ENCODE results near the gene ZGPAT. TPM values are rescaled to one million over a fixed set of nuclear protein-coding genes. Genes with fewer than 3 reads are reported as not detected.

ZGPAT gene
- total RNA-seq, 1 experiment from 2014 or later = 35.8 TPM

- TF ChIP-seq CTCF (IDR thresholded peaks at IDR 0.05) (no peak), TCF7L2 (IDR thresholded peaks at IDR 0.05; ENCODE audit: low read depth, low read length) (no peak), SIN3A (IDR thresholded peaks at IDR 0.05; ENCODE audit: borderline replicate concordance, insufficient read depth, low read depth, low read length) (no peak), POLR2AphosphoS5 (IDR thresholded peaks at IDR 0.05; ENCODE audit: low read depth, low read length) (no peak)
- TF ChIP-seq, protein P1, sequence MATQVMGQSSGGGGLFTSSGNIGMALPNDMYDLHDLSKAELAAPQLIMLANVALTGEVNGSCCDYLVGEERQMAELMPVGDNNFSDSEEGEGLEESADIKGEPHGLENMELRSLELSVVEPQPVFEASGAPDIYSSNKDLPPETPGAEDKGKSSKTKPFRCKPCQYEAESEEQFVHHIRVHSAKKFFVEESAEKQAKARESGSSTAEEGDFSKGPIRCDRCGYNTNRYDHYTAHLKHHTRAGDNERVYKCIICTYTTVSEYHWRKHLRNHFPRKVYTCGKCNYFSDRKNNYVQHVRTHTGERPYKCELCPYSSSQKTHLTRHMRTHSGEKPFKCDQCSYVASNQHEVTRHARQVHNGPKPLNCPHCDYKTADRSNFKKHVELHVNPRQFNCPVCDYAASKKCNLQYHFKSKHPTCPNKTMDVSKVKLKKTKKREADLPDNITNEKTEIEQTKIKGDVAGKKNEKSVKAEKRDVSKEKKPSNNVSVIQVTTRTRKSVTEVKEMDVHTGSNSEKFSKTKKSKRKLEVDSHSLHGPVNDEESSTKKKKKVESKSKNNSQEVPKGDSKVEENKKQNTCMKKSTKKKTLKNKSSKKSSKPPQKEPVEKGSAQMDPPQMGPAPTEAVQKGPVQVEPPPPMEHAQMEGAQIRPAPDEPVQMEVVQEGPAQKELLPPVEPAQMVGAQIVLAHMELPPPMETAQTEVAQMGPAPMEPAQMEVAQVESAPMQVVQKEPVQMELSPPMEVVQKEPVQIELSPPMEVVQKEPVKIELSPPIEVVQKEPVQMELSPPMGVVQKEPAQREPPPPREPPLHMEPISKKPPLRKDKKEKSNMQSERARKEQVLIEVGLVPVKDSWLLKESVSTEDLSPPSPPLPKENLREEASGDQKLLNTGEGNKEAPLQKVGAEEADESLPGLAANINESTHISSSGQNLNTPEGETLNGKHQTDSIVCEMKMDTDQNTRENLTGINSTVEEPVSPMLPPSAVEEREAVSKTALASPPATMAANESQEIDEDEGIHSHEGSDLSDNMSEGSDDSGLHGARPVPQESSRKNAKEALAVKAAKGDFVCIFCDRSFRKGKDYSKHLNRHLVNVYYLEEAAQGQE (IDR thresholded peaks at IDR 0.05; ENCODE audit: insufficient read depth in 1 of 2, low read depth in 2 of 2, low read length in 1 of 2) = no peak
- no TSS peak for BruUV-seq (replicated peaks)
- ATAC-seq (no peak), DNase-seq (ENCODE audit: low read depth, low spot score) (no peak)
- ChIA-PET POLR2A (no interaction called here), CTCF (interaction anchor here (0.6 kb wide), 1 partner anchor 17 kb away, joined by 3 read pairs; no protein-coding TSS in a partner anchor)
- no peak overlapping the region for H3K4me3 ChIP-seq (ENCODE audit: low read depth in 2 of 2, low read length in 2 of 2)
- intact Hi-C loops (cut with micrococcal nuclease; ENCODE audit: unreplicated experiment) = no loop called here
- in situ Hi-C loops (cut with HindIII; ENCODE audit: low pct_unique_long_range_greater_than_20kb, low sequenced_read_pairs) = no loop called here
- H3K36me3 ChIP-seq (ENCODE audit: control insufficient read depth, insufficient read depth, low read length) = no peaks in the 10 kb centered on the region
- no peaks in the 10 kb centered on the region for H3K27me3 ChIP-seq (ENCODE audit: control insufficient read depth, insufficient read depth, low read length)
- H3K27ac ChIP-seq (ENCODE audit: low read length) = no peak overlapping the region
- no peaks in the 10 kb centered on the region for H3K4me1 ChIP-seq (ENCODE audit: control insufficient read depth, insufficient read depth, low read length)
- no peaks in the 10 kb centered on the region for H3K9me3 ChIP-seq (ENCODE audit: control insufficient read depth, insufficient read depth, low read depth, low read length)
Measured at GRCh38 chr20:63665708-63666107, 42.1 kb upstream of the ZGPAT start.

GRCh38 chr20:63667858-63668257, 40.0 kb upstream of the ZGPAT start:
- no peak for ATAC-seq
- H3K27ac ChIP-seq (ENCODE audit: low read length) = no peak overlapping the region
- no peaks in the 10 kb centered on the region for H3K27me3 ChIP-seq (ENCODE audit: control insufficient read depth, insufficient read depth, low read length)
- in situ Hi-C loops (cut with HindIII; ENCODE audit: low pct_unique_long_range_greater_than_20kb, low sequenced_read_pairs) (no loop called here), intact Hi-C loops (cut with micrococcal nuclease; ENCODE audit: unreplicated experiment) (no loop called here)
- H3K4me3 ChIP-seq (ENCODE audit: low read depth in 2 of 2, low read length in 2 of 2) = no peak overlapping the region
- no TSS peak for BruUV-seq (replicated peaks)
- TF ChIP-seq, protein P1 (IDR thresholded peaks at IDR 0.05; ENCODE audit: insufficient read depth in 1 of 2, low read depth in 2 of 2, low read length in 1 of 2) = no peak
- TF ChIP-seq POLR2AphosphoS5 (IDR thresholded peaks at IDR 0.05; ENCODE audit: low read depth, low read length) (no peak), CTCF (IDR thresholded peaks at IDR 0.05) (no peak), SIN3A (IDR thresholded peaks at IDR 0.05; ENCODE audit: borderline replicate concordance, insufficient read depth, low read depth, low read length) (no peak), TCF7L2 (IDR thresholded peaks at IDR 0.05; ENCODE audit: low read depth, low read length) (no peak)
- no peak for DNase-seq (ENCODE audit: low read depth, low spot score)
- ChIA-PET CTCF (no interaction called here), POLR2A (no interaction called here)
- no peaks in the 10 kb centered on the region for H3K9me3 ChIP-seq (ENCODE audit: control insufficient read depth, insufficient read depth, low read depth, low read length)
- no peaks in the 10 kb centered on the region for H3K36me3 ChIP-seq (ENCODE audit: control insufficient read depth, insufficient read depth, low read length)
- H3K4me1 ChIP-seq (ENCODE audit: control insufficient read depth, insufficient read depth, low read length) = no peaks in the 10 kb centered on the region

Measured in Panc1 (cell line).